ENCODE data around the gene RASA3.

DNA sequence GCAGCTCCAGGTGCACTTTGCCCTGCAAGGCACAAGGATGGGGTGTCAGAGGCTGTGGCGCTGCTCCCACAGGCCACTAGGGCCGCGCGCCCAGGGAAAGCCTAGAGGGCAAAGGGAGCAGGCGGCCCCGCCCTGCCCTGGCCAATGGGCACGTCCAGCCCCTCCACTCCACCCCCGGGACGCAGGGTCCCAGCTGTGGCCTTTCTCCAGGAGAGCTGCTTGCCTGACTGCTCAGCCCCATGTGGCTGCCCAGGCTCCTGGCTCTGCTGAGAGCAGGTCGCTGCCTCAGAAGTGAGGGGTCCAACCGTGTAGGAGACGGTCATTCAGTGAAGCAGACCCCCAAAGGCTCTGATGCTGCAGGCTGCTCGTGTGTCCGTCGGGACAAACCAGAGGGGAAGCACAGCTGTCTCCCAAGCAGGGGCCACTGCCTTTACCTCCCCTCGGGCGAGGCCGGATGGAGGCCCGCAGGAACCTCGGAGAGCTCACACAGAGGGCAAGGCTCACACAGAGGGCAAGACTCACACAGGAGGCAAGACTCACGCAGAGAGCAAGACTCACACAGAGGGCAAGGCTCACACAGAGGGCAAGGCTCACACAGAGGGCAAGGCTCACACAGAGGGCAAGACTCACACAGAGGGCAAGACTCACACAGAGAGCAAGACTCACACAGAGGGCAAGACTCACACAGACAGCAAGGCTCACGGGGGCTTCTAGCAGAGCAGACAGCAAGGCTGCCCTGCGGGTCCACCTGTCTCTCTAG lies 102.4 kb downstream of the RASA3 start:
- TF ChIP-seq, protein P1, sequence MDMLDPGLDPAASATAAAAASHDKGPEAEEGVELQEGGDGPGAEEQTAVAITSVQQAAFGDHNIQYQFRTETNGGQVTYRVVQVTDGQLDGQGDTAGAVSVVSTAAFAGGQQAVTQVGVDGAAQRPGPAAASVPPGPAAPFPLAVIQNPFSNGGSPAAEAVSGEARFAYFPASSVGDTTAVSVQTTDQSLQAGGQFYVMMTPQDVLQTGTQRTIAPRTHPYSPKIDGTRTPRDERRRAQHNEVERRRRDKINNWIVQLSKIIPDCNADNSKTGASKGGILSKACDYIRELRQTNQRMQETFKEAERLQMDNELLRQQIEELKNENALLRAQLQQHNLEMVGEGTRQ (IDR thresholded peaks at IDR 0.05; ENCODE audit: low read depth, low read length): no peak
- TF ChIP-seq, protein P2, sequence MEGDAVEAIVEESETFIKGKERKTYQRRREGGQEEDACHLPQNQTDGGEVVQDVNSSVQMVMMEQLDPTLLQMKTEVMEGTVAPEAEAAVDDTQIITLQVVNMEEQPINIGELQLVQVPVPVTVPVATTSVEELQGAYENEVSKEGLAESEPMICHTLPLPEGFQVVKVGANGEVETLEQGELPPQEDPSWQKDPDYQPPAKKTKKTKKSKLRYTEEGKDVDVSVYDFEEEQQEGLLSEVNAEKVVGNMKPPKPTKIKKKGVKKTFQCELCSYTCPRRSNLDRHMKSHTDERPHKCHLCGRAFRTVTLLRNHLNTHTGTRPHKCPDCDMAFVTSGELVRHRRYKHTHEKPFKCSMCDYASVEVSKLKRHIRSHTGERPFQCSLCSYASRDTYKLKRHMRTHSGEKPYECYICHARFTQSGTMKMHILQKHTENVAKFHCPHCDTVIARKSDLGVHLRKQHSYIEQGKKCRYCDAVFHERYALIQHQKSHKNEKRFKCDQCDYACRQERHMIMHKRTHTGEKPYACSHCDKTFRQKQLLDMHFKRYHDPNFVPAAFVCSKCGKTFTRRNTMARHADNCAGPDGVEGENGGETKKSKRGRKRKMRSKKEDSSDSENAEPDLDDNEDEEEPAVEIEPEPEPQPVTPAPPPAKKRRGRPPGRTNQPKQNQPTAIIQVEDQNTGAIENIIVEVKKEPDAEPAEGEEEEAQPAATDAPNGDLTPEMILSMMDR (conservative IDR thresholded peaks at IDR 0.05; ENCODE audit: low read depth, low read length): no peak
- TF ChIP-seq POLR2A (IDR thresholded peaks at IDR 0.05; ENCODE audit: low read depth, low read length) (no peak), RAD21 (IDR thresholded peaks at IDR 0.05; ENCODE audit: low read length) (no peak), RCOR1 (IDR thresholded peaks at IDR 0.05; ENCODE audit: insufficient replicate concordance, low read length) (no peak), MAFK (IDR thresholded peaks at IDR 0.05; ENCODE audit: low read depth, low read length) (no peak), SMC3 (IDR thresholded peaks at IDR 0.05; ENCODE audit: low read depth, low read length) (no peak), BHLHE40 (IDR thresholded peaks at IDR 0.05; ENCODE audit: low read depth, low read length) (no peak)
- TF ChIP-seq, protein P3, sequence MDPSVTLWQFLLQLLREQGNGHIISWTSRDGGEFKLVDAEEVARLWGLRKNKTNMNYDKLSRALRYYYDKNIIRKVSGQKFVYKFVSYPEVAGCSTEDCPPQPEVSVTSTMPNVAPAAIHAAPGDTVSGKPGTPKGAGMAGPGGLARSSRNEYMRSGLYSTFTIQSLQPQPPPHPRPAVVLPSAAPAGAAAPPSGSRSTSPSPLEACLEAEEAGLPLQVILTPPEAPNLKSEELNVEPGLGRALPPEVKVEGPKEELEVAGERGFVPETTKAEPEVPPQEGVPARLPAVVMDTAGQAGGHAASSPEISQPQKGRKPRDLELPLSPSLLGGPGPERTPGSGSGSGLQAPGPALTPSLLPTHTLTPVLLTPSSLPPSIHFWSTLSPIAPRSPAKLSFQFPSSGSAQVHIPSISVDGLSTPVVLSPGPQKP (IDR thresholded peaks at IDR 0.05; ENCODE audit: borderline replicate concordance, low read depth, low read length): no peak

Measured in IMR-90 (cell line).